DND-41 (cell line): ENCODE data around the gene SLC4A2.
A peak's percentile ranks its signal among the peaks of the same experiment; 100 is the strongest.
"Not testable (repeated sequence)": the region's sequence is repeated elsewhere in the genome, so short reads cannot be mapped to it uniquely, and the experiment has no call there.

Experiments used
- ATAC-seq: fragments of 200-7000 bp; cut with Tn5 transposase; 3 replicates; pipeline ENCODE4 v1.9.1; 2021; ENCODE audit warnings: low read depth; ENCODE audit not compliant: insufficient read depth
- DNase-seq: peaks from one replicate; pipeline ENCODE4 v3.0.0-alpha.2; 2020
- H2AFZ ChIP-seq: 2 replicates; pipeline ENCODE4 v1.6.0; 2012; ENCODE audit warnings: low read depth, low read length
- H3K27ac ChIP-seq: 2 replicates; pipeline ENCODE4 v1.5.1; 2012; ENCODE audit warnings: low read length, inconsistent platforms
- H3K27me3 ChIP-seq: fragments of 200-600 bp; sonication (generic); 2 replicates; pipeline ENCODE4 v1.6.0; 2012; ENCODE audit warnings: low read length, mild to moderate bottlenecking, inconsistent platforms; ENCODE audit not compliant: insufficient read depth, poor library complexity
- H3K36me3 ChIP-seq: 2 replicates; pipeline ENCODE4 v1.5.1; 2012; ENCODE audit warnings: low read length, inconsistent platforms; ENCODE audit not compliant: insufficient read depth
- H3K4me1 ChIP-seq: 2 replicates; pipeline ENCODE4 v1.5.1; 2012; ENCODE audit warnings: mild to moderate bottlenecking, low read length; ENCODE audit not compliant: insufficient read depth
- H3K4me2 ChIP-seq: 2 replicates; pipeline ENCODE4 v1.6.0; 2012; ENCODE audit warnings: mild to moderate bottlenecking, moderate library complexity, low read length, inconsistent platforms; ENCODE audit not compliant: insufficient read depth
- H3K4me3 ChIP-seq, 2 experiments: fragments of 200-600 bp in 1 of 2; shearing (Covaris generic) in 1 of 2; 2 replicates each; pipeline ENCODE4 v1.5.1; 2012 to 2016; ENCODE audit warnings: inconsistent platforms in 2 of 2, low read length in 2 of 2, mild to moderate bottlenecking in 2 of 2, low read depth in 1 of 2, moderate library complexity in 1 of 2
- H3K79me2 ChIP-seq: 2 replicates; pipeline ENCODE4 v1.6.0; 2012; ENCODE audit warnings: low read length, inconsistent platforms; ENCODE audit not compliant: insufficient read depth
- H3K9ac ChIP-seq: 2 replicates; pipeline ENCODE4 v1.6.0; 2012; ENCODE audit warnings: low read depth, mild to moderate bottlenecking, inconsistent platforms, low read length, moderate library complexity
- H3K9me3 ChIP-seq: 2 replicates; pipeline ENCODE4 v1.5.1; 2012; ENCODE audit warnings: low read length, moderate library complexity, mild to moderate bottlenecking, inconsistent platforms; ENCODE audit not compliant: insufficient read depth, severe bottlenecking
- H4K20me1 ChIP-seq: 2 replicates; pipeline ENCODE4 v1.6.0; 2012; ENCODE audit warnings: low read length; ENCODE audit not compliant: insufficient read depth
- EZH2 ChIP-seq: IDR thresholded peaks from 3 replicates; pipeline ENCODE4 v1.6.1; 2012; ENCODE audit warnings: borderline replicate concordance, low read depth, mild to moderate bottlenecking, moderate library complexity, low read length, inconsistent platforms; ENCODE audit not compliant: severe bottlenecking
- TF ChIP-seq, protein P1 (sequence below): IDR thresholded peaks from 2 replicates; pipeline ENCODE4 v1.5.1; 2012; ENCODE audit warnings: borderline replicate concordance, low read length, moderate library complexity, mild to moderate bottlenecking; ENCODE audit not compliant: poor library complexity, severe bottlenecking; ENCODE audit errors: extremely low read depth

Gene SLC4A2

DNA sequence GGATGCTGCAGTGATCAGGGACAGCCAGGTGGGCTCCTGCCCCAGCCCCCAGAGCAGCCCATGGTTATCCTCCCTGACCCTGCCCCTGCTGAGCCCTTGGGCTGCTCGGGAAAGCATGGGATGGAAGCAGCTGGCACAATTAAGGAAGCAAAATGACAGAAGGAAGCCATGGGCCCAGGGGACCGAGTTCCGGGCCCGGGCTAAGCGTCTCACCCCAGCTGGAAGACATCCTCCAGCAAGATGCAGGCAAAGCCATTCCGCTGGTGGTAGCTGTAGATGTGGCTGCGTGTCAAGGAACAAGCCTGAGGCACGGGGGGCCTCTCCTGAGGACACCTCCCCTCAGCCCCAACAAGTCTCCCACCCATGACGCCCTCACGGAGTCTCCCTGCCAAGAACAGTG is 36.2 kb upstream of the SLC4A2 start:
- Histone ChIP-seq H3K9ac (no peak overlapping the region), H3K27me3 (peaks cover 6% of the 10 kb centered on the region), H2AFZ (no peak overlapping the region), H3K4me2 (no peak overlapping the region), H3K27ac (no peak overlapping the region), H3K4me1 (peaks cover 12% of the 10 kb centered on the region), H3K36me3 (no peaks in the 10 kb centered on the region), H4K20me1 (no peaks in the 10 kb centered on the region), H3K9me3 (no peaks in the 10 kb centered on the region), H3K4me3 (no peak overlapping the region), H3K79me2 (no peaks in the 10 kb centered on the region)
- DNase-seq (no peak), ATAC-seq (no peak)
- TF ChIP-seq, protein P1, sequence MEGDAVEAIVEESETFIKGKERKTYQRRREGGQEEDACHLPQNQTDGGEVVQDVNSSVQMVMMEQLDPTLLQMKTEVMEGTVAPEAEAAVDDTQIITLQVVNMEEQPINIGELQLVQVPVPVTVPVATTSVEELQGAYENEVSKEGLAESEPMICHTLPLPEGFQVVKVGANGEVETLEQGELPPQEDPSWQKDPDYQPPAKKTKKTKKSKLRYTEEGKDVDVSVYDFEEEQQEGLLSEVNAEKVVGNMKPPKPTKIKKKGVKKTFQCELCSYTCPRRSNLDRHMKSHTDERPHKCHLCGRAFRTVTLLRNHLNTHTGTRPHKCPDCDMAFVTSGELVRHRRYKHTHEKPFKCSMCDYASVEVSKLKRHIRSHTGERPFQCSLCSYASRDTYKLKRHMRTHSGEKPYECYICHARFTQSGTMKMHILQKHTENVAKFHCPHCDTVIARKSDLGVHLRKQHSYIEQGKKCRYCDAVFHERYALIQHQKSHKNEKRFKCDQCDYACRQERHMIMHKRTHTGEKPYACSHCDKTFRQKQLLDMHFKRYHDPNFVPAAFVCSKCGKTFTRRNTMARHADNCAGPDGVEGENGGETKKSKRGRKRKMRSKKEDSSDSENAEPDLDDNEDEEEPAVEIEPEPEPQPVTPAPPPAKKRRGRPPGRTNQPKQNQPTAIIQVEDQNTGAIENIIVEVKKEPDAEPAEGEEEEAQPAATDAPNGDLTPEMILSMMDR = no peak
- no peak for TF ChIP-seq EZH2

DNA sequence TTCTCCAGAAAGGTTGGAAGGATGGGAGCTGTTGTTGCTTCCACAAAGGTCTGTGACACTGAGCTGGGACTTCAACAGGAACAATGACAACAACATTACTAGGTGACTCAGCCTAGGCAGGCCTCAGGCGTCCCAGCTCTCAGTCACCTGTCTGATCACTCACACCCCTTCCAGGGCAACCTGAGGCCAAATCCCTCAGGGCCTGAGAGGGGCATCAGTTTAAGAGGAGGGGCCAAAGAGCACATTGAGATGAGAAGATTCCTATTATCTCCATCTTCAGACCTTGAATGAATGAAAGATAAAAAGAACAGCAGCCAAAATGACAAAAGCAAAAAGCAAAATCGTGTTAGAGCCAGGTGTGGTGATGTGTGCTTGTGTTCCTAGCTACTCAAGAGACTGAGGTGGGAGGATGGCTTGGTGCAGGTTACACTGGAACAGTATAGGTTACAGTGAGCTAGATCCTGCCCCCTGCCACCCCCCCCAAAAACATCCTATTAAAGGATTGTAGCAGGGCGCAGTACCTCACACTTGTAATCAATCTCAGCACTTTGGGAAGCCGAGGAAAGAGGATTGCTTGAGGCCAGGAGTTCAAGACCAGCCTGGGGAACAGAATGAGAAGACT is 34.8 kb upstream of the SLC4A2 start, which contains the start of gene ATG9B:
ATG9B (minus strand) TSS at position 60 of the 622 bp plus-strand sequence. CDS start 71 bp downstream, outside the sequence.
- no peaks in the 10 kb centered on the region for H3K9me3 ChIP-seq
- no peak for TF ChIP-seq EZH2
- TF ChIP-seq, protein P1 = no peak
- H3K4me3 ChIP-seq = no peak within 1 kb of the TSS
- no peak within 1 kb of the TSS for H3K4me2 ChIP-seq
- no peak within 1 kb of the TSS for H3K27ac ChIP-seq
- H3K79me2 ChIP-seq = peaks cover 12% of the 10 kb centered on the region
- H3K4me1 ChIP-seq = peaks cover 17% of the 10 kb centered on the region
- no peak within 1 kb of the TSS for H2AFZ ChIP-seq
- DNase-seq = no peak
- ATAC-seq = no peak
- no peaks in the 10 kb centered on the region for H4K20me1 ChIP-seq
- H3K36me3 ChIP-seq = no peaks in the 10 kb centered on the region
- H3K27me3 ChIP-seq = peaks cover 6% of the 10 kb centered on the region
- H3K9ac ChIP-seq = no peak within 1 kb of the TSS

DNA sequence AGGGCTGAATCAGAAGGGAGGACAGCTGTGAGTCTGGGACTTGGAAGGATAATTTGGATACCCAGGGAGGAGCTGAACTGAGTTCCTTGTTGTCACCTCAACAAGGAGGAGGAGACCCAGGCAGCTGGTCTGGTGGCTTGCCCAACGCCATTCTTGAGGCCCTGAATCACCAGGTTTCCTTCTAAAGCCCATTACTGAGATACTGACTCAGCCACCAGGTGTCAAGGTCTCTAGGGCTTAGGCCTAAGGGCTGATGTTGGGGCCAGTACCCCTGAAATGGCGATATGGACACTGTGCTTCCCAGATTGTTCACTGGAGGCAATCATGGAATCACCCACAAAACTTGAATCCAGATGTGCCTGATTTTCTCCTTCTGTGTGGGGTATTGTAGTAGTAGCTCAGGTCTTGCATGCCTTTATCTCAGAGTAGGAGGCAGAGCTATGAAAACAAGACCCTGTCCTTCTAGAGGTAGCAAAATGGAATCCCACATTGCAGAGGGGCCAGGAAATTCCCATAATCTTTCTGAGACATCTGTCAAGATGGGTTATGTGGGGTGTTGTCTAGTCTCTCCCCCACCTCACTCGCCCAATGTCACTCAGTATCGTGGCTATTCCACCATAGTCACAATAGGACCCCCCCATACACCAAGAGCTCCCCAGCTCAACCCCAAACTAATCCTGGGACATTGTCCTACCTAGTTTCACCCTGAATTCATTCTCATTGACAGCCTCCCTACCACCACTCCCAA is 33.3 kb upstream of the SLC4A2 start:
- Histone ChIP-seq H3K36me3 (no peaks in the 10 kb centered on the region; the same call in 1 of the 2 replicates), H3K9ac (no peak overlapping the region), H3K9me3 (no peaks in the 10 kb centered on the region), H3K27me3 (peaks cover 3% of the 10 kb centered on the region), H3K4me2 (no peak overlapping the region), H4K20me1 (0 out of 2 replicates have a peak, but pooled peaks cover 4% of the 10 kb centered on the region), H3K4me1 (peaks cover 24% of the 10 kb centered on the region), H3K79me2 (peaks cover 22% of the 10 kb centered on the region), H3K27ac (no peak overlapping the region), H3K4me3 (no peak overlapping the region), H2AFZ (peak overlapping the region; percentile 49; the same call in 1 of the 2 replicates)
- TF ChIP-seq, protein P1 = no peak
- TF ChIP-seq EZH2 = no peak
- ATAC-seq = no peak
- DNase-seq = no peak

DNA sequence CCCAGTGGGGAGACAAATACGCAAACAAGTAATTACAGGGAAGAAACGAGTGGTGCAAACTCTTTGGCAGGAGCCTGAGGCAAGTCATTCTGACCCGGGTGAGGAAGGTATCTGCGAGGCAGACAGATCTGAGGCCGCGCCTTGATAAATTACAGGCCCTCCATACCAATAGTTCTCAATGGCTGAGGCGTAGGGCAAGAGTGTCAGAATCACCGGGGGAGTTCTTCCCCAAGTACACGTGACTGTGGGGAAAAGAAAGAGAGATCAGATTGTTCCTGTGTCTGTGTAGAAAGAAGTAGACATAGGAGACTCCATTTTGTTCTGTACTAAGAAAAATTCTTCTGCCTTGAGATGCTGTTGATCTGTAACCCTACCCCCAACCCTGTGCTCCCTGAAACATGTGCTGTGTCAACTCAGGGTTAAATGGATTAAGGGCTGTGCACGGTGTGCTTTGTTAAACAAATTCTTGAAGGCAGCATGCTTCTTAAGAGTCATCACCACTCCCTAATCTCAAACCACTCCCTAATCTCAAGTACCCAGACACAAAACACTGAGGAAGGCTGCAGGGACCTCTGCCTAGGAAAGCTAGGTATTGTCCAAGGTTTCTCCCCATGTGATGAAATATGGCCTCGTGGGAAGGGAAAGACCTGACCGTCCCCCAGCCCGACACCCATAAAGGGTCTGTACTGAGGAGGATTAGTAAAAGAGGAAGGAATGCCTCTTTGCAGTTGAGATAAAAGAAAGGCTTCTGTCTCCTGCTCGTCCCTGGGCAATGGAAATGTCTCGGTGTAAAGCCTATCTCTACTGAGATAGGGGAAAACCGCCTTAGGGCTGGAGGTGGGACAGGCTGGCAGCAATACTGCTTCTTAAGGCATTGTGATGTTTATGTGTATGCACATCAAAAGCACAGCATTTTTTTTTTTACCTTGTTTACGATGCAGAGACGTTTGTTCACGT is 32.3 kb upstream of the SLC4A2 start:
- Histone ChIP-seq H3K4me3 (peak overlapping the region in 1 of 2 experiments; percentile 69; a peak in 2 of 4 replicates), H3K4me2 (peak overlapping the region; percentile 80), H3K4me1 (peaks cover 24% of the 10 kb centered on the region), H2AFZ (0 out of 2 replicates have a peak overlapping the region, but pooled peaks have one; percentile 55), H3K9ac (peak overlapping the region; percentile 63; the same call in 1 of the 2 replicates), H3K79me2 (peaks cover 25% of the 10 kb centered on the region)
- not testable (repeated sequence) for H3K27ac ChIP-seq, H3K9me3 ChIP-seq, H3K36me3 ChIP-seq, DNase-seq, H4K20me1 ChIP-seq, ATAC-seq, H3K27me3 ChIP-seq

DNA sequence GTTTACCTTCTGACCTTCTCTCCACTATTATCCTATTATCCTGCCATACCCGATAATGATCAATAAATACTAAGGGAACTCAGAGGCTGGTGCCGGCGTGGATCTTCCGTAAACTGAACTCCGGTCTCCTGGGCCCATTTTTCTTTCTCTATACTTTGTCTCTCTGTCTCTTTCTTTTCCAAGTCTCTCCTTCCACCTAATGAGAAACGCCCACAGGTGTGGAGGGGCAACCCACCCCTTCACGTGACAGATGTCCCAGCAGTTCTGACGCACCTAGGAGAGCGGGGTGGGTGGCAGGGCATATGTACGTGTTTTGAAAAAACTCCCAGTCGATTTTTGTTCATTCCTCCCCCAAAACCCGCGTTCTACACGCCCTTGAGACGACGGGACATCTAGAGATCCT is 31.7 kb upstream of the SLC4A2 start:
- Histone ChIP-seq H3K27ac (peak overlapping the region; percentile 70), H3K4me3 (peak overlapping the region; percentile 54 to 69; a peak in 3 of 4 replicates), H3K79me2 (peaks cover 27% of the 10 kb centered on the region), H3K9ac (peak overlapping the region; percentile 63), H3K4me1 (peaks cover 24% of the 10 kb centered on the region), H3K4me2 (peak overlapping the region; percentile 80), H2AFZ (peak overlapping the region; percentile 91)
- not testable (repeated sequence) for DNase-seq, H3K9me3 ChIP-seq, H4K20me1 ChIP-seq, H3K36me3 ChIP-seq, ATAC-seq, H3K27me3 ChIP-seq
